NCI-H1105 (cell line): Measurements from ENCODE around the gene ZHX3.
"Not testable (repeated sequence)": the region's sequence is repeated elsewhere in the genome, so short reads cannot be mapped to it uniquely, and the experiment has no call there.

Experiments
- DNase-seq: peaks from one replicate; lab custom pipeline; 2025; lab: John Stamatoyannopoulos, UW

Gene ZHX3

DNA sequence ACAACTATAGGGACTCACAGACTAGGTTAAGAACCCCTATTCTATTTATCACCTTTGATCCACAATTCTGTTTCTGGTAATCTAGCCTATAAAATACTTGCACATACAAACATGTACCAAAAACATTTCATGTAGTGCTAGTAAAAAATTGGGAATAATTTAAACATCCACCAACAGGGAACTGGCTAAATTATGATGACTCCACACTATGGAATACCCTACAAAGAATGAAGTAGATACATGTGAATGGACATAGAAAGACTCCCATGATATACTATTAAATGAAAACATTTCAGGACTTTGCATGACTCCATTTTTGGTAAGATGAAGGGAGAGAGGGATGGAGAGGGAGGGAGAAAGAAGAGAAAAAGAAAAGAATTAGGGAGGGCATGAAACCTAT lies 58.2 kb downstream of the ZHX3 start:
- DNase-seq: no peak

DNA sequence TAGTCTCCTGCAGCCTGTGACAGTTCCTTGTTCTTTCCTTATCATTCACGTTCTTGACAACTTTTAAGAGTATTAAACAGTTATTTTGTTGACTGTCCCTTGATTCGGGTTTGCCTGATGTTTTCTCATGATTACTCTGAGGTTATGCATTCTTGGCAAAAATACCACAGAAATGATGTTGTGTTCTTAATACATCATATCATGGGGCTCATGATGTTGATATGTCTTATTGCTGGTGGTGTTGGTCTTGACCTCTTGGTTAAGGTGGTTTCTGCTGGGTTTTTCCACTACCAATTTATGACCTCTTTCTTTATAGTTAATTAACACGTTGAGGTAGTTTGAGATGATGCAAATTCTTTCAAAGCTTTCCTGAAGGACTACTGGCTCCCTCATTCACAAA lies 59.1 kb downstream of the ZHX3 start:
- no peak for DNase-seq

DNA sequence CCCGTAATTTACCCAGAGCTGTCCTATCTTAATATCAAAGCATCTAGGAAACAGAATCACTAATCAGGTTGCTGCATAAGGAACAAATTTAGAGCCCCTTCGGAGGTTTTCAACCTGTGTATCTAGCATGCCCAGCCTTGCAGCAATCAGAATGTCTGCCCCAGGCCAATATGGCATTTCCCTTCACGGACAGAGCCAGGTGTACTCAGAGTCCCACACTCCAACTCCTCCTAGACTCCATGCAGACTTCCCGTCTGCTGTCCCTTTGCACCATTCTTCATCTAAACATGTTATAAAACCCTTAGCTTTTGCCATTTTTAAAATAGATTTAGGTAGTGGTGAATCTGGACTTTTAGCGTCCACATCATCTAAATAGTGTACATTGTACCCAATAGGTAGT lies 61.0 kb downstream of the ZHX3 start:
- no peak for DNase-seq

DNA sequence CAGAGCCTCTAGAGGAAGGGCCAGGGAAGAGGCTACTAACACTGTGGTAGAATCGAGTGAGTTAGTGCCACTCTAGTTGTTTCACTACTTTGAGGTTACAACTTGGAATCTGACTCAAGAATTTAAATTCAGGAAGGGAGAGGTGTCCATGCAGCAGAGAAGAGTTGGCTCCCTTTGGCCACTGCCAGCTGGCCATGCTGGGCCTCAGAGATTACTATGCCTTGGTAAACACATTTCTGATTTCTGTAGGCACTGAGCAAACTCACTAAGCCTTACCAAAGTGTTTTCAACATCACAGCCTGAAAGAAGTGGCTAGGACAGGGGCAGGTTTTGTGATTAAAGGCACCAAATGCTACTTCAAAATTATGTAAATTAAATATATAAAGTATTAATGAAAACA lies 61.9 kb downstream of the ZHX3 start:
- no peak for DNase-seq

DNA sequence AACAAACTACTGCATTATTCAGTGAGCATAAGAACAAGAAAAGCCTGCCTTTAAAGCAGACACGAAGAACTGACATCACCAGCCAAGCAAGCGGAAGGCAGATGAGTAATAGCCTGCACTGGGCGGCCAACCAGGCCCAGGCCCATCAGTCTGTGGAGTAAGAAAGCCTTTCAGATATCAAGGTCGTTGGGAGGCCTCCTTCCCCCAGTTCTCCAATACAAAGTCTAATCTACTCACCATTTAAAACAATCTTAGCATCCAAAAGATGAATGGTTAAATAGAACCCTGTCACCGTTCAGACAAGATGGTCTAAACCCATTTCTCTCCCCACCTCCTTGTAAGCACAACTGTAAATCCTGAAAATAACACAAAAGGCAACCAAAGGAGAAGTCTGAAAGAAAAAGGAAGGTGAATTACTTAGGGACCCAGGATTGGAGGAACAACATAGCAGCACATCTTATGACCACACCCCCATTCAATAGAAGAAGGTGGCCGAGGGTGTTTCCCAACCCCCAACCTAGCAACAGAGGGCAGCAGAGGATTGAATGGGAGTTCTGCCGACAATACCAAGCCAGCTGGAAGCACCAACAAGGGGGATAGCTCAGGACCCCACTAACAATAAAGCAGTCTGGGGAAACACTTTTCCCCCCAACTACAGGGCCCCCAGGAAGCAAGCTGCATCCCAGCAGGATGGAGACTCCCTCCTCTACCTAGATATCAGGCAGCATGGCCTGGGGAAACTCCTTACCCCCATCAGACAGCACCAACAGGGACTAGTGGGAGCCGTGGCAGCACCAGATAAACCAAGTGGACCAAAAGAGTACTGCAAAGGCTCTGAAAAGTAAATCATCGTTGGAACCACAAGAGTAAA lies 67.9 kb downstream of the ZHX3 start:
- DNase-seq: no peak

DNA sequence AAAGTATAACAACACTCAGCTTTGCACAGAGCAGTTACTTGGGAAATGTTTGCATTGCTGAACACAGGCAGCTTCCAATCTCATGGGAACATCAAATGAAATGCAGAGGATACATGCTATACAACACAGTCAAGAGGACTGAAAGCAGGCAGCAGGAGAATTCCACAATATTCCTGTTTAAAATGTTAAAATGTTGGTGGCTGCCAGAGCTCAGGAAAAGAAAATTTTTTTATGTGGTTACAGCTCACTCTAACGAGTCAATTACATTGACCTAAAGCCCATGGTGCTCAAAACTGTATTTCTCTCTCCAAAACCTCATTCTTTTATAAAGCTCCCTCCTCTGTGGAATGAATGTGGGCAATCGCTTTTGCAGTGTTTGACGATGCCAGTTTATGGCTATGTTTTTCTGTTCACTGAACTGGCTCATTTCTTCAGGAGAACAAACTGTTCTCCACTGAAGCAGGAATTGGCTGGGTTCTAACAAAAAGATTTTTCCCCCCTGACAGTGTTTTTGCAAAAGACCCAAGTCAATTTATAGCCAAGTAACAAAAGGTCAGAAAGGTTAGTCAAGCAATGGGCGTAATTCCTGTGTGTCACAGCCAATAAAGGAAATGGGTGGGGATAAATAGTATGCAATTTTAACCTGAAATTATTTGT lies 69.0 kb downstream of the ZHX3 start:
- no peak for DNase-seq

DNA sequence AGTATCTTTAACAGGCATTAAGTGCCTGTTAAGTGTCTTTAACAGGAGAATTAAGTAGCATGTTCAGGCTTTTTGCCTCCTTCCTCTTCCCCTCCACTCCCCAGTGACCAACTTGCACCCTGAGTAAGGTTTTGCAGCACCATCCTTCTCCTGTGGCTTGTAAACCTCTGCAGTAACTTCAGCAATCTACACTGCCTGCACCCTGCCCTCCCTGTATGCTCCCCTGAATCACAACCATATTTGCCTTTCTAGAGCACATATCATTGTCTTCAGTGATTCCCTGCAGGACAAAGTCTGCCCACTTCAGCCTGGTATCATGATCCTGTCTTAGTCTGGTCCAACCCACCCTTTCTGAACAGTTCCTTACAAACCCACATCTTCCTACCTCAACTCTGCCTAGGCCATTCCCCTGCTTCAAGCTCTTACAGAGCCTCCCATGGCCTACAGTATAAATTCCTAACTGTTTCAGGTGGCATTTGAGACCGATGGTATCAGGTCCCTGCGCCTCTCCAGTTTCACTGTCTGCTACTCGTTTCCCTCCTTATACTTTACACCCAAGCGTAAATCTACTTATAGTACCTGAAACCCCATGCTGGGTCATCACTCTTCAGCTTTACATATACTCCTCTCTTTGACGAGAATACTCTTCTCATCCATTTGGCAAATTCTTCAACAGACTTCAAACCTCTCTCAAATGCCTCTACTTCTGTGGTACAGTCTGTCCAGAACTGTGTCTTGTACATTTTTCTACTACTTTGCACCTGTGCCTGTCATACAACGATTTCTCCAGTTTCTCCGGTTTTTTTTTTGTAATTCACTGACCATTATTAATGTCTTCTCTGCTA lies 69.8 kb downstream of the ZHX3 start:
- DNase-seq: no peak

DNA sequence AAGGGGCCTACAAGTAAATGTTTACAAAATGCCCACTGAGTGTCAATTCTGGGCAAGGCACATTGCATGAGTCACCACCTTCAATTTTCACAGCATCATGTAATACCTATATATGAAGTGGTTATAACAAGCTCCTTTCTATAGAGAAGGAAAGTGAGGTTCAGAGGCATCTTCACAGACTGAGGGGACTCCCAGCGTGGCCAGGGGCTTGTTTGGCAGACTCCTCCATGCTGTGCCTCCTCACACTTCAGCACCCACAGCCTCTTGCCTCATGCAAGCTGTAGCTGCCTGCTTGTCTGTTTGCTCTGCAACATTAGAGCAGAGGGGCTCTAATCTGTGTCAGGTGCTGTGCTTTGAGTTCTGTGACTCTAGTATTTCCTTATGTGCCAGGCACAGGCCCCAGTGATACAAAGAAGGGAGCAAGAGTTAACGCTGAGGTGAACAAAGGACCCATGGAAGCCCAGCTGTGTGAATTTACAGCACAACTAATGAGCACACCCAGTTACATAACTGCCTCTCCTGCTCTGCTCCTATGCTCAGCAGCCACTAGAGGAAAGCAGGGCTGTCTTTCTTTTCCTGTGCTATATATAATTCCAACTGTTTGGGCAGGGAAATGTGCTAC lies 72.3 kb downstream of the ZHX3 start:
- DNase-seq: no peak

DNA sequence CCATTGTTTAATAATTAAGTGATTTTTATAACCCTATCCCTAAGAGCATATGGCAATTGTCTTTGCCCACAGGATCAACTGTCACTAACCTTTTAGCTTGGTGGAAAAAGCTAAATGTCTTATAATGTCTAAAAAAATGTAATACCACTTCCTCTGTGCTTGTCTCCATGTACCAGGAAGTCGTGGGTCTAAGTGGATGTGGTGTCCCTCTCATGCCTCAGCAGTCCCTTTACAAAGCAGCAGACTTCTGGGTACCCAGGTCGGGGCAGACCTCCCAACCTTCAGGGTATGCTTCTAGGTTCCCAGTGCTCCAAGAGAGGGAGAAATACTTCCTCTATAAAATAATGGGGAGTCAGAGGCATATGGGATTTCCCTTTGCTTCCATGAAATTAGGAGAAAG lies 74.7 kb downstream of the ZHX3 start:
- no peak for DNase-seq

DNA sequence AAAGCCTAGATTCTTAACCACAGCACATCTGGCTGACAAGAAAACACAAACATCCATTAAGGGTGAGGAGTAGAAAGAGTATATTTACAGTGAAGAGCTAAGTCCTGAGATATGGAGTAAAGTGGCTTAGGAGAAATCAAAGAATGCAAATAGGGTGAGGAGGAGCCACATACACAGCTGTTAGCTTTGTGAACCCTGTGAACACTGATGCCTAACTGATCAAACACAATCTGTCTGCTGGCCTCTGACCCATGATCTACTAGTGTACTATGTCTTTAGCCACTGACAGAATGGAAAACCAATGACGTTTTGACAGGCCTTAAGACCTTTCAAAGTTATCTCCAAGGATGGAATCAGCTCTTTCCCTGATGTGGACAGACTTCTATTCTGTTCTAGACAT lies 75.2 kb downstream of the ZHX3 start:
- DNase-seq: no peak

DNA sequence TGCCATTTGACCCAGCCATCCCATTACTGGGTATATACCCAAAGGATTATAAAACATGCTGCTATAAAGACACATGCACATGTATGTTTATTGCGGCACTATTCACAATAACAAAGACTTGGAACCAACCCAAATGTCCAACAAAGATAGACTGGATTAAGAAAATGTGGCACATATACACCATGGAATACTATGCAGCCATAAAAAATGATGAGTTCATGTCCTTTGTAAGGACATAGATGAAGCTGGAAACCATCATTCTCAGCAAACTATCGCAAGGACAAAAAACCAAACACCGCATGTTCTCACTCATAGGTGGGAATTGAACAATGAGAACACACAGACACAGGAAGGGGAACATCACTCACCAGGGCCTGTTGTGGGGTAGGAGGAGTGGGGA lies 80.3 kb downstream of the ZHX3 start:
- DNase-seq: not testable (repeated sequence)

DNA sequence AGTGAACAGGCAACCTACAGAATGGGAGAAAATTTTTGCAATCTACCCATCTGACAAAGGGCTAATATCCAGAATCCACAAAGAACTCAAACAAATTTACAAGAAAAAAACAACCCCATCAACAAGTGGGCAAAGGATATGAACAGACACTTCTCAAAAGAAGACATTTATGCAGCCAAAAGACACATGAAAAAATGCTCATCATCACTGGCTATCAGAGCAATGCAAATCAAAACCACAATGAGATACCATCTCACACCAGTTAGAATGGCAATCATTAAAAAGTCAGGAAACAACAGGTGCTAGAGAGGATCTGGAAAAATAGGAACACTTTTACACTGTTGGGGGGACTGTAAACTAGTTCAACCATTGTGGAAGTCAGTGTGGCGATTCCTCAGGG lies 80.7 kb downstream of the ZHX3 start:
- DNase-seq: not testable (repeated sequence)

DNA sequence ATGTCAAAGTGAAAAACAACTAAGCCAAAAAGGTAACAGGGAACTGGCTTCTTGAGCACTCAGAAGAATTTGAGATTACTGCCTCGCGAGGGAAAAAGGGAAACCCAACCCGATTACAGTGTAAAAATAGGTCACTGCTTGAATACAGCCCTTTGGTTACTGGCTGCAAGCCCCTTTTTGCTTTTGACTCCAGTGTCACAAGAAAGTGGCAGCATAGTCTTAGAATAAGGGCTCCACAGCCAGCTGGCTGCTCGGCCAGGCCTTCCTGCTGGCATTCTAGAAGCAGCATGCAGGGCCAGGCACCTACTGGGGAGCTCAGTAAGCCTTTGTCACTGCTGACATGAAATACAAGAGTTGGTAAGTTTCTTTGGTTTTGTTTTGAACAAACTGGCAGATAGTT lies 83.0 kb downstream of the ZHX3 start:
- no peak for DNase-seq

DNA sequence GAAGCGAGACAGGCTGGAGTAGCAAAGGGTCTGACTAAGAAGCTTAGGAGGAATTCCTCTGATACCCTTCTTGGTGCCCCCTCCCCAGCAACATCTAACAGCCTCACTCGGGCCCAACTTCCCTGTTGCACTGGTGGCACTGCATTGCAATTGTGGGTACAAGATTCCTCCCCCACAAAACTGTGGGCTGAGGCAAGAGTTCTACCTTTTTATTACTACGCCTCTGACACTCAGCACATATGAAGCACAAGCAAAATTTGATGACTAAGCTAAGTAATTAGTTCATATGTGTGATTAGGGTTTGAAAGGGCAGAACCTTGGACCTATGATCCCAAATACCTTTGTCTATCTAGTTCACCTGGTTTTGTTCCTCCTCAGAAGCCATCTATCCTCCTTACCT lies 83.5 kb downstream of the ZHX3 start:
- DNase-seq: no peak

DNA sequence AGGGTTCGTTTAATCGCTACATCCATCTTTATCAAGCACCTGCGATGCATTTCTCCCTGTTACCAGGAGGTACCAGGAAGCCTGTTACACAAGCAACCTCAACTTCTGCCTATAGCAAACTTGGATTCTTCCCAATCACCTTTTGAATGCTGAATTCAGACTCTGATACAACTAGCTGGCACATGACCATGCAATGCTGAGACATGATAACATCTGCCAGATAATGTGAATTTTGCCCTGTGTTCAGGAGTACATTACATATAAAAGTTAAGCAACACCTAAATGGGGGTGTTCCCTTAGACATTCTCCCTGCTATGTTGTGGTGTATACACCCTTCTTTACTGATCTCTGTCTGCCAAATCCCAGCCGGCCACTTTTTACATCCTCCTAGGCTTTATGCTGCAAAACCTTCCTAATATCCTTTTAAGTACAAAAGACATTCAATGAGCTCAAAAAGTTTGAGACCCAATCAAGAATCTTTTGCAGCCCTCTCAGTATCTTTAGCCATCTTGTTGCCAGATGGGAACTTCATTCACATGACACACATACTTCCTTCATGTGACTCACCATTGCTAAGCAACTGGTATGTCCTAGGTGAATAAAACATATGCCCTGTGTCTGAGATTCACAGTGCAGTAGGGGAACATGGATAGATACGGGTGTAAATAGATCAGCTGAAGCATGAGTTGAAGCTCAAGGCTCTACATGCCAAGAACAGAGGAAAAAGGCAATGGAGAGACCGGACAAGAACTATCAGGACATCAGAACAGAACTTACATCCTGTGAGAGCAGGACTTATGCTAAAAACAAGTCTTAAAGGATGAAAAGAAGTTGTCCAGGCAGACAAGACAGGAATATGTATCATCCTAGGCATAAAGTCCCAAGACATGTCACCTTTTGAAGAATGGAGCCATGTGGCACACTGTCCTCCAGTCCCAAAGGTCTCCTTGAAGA lies 84.3 kb downstream of the ZHX3 start:
- DNase-seq: no peak

DNA sequence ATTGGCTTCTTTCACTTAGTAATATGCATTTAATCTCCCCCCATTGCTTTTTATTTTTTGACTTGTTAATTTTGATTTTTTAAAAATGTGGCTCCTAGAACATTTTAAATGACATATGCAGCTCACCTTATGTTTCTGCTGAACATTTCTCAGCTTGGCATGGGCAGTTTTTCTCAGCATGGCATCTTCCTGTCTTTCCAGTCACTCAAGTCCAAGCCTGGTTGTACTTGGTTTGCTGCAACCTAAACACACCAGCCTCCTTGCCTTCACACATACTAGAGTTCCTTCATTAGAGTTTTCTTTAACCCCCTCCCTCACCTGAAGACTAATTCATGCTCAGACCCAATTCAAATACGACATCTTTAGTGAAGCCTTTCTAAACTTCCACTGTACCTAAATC lies 86.4 kb downstream of the ZHX3 start:
- no peak for DNase-seq

DNA sequence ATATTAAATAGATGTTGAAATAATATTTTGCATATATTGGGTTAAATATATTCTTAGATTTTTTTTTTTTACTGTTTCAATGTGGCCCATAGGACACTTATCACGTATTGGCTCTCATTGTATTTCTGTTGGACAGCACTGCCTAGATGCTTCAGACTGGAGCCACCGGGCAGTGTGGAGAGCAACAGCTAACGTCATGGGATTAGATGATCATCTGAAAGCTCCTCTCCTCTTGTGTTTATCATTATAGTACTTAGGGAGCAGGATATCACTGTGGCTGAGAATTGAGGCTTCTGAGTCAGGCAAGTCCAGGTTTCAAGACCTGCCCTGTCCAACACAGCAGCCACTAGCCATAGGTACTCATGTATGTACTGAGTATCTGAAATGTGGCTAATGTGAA lies 87.4 kb downstream of the ZHX3 start:
- DNase-seq: no peak

DNA sequence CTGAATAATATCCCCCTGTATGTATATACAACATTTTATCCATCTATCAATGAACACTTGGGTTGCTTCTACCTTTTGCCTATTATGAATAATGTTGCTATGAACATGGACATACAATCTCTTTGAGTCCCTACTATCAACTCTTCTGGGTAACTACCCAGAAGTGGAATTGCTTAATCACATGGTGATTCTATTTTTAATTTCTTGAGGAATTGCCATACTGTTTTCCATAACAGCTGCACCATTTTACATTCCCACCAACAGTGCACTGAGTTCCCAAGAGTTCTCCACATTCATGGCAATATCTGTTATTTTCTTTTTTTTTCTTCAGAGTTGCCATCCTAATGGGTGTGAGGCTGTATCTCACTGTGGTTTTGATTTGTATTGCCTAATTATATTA lies 88.3 kb downstream of the ZHX3 start:
- no peak for DNase-seq

DNA sequence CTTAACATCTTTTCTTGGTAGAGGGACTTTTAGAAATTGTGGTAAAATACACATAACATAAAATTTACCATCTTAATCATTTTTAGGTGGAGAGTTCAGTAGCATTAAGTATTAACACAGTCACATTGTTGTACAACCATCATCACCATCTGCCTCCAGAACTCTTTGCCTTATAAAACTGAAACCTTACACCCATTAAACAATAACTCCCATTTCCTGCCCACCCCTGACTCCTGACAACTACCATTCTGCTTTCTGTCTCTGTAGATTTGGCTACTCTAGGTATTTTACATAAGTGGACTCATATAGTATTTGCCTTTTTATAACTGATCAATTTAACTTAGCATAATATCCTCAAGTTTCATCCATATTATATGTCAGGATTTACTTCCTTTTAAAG lies 88.7 kb downstream of the ZHX3 start:
- DNase-seq: no peak

DNA sequence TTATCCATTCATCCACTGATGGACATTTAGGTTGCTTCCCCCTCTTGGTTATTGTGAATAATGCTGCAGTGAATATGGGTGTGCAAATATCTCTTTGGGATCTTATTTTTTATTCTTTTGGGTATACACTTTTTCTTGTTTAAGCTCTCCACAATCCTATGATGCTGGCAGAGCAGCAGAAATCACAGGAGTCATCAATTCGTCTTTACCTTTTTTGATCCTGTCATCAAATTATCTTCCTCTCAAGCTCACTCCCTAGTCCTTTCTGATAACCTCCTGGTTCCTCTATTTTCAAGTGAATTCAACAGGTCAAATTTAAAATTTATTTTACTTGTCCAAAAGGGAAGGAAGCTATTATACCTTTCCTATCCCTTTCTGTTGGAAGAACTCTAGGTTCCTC lies 91.1 kb downstream of the ZHX3 start:
- DNase-seq: no peak

DNA sequence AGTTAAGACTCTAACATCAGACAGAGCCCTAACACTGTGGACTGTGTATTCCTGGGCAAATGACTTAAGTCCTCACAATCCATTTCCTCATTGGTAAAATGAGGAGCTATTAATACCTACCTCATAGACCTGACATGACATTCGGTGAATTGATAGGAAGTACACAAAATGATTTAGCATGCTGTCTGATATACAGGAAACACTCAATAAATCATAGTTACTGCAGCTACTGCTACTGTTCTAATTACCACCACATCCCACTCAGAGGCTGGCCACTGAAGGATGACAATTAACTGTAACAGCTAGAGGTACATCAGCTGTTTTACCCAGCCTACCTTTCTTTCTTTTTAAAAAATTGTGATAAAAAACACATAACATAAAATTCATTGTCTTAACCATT lies 92.4 kb downstream of the ZHX3 start:
- DNase-seq: no peak
